Activated T-cell treated with anti-CD3 and anti-CD28 coated beads for 48 hours (primary cell): ENCODE data around the gene NRAS.

Experiments used
- DNase-seq: peaks from one replicate; pipeline ENCODE4 v3.0.0-alpha.2; 2020; ENCODE audit warnings: low read depth

NRAS gene

GRCh38 chr1:114676115-114676514 is 40.5 kb downstream of the NRAS start:
- no peak for DNase-seq

GRCh38 chr1:114671939-114672275 is 44.7 kb downstream of the NRAS start:
- DNase-seq: no peak

- DNase-seq: no peak
Observed at GRCh38 chr1:114671011-114671938, 45.3 kb downstream of the NRAS start.

GRCh38 chr1:114670083-114671010 is 46.2 kb downstream of the NRAS start:
- peak; percentile 81 for DNase-seq

GRCh38 chr1:114669562-114670082 is 46.9 kb downstream of the NRAS start, which contains the start of gene DENND2C:
Gene DENND2C, minus strand, starts transcription at chr1:114670049. Its CDS starts 44,065 bp downstream, at chr1:114625984.
- no peak for DNase-seq

- no peak for DNase-seq
Observed at GRCh38 chr1:114668784-114669561, 47.6 kb downstream of the NRAS start.

GRCh38 chr1:114668373-114668772 is 48.2 kb downstream of the NRAS start:
- DNase-seq: no peak

GRCh38 chr1:114666954-114667353 is 49.6 kb downstream of the NRAS start:
- no peak for DNase-seq

- no peak for DNase-seq
Observed at GRCh38 chr1:114660238-114660637, 56.3 kb downstream of the NRAS start.
